ENCODE results near the gene LTBP3.
"Not testable (repeated sequence)": the region's sequence is repeated elsewhere in the genome, so short reads cannot be mapped to it uniquely, and the experiment has no call there.

Gene LTBP3

GRCh38 chr11:65535102-65535501 lies 23.1 kb downstream of the LTBP3 start:
- DNase-seq, result no peak

DNA sequence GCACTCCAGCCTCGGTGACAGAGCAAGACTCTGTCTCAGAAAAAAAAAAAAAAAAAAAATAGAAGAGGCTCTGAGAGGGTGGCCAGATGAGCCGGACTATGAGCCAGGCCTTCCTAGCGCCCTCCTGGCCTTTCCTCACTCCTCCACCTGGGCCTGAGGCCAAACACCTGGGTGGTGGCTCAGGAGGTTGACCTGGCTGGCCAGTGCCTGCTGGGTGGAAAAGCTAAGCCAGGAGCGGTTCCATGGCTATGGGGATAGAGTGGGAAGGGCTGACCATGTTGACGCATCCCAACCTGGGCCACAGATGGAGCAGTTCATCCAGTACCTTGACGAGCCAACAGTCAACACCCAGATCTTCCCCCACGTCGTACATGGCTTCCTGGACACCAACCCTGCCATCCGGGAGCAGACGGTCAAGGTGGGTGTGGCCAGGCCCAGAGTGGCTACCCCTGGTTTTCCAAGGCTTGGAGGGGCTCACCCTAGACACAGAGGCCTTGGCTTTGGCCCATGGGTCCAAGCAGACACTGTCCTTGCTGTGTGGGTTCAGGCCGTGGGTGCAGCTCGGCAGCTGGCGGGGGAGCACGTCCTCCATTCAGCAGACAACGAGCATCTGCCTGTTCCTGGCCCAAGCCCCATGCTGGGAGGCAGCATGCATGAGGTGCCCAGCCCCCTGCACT lies 25.6 kb downstream of the LTBP3 start:
- DNase-seq, result no peak

GRCh38 chr11:65530157-65530496 lies 28.0 kb downstream of the LTBP3 start:
- no peak for DNase-seq

DNA sequence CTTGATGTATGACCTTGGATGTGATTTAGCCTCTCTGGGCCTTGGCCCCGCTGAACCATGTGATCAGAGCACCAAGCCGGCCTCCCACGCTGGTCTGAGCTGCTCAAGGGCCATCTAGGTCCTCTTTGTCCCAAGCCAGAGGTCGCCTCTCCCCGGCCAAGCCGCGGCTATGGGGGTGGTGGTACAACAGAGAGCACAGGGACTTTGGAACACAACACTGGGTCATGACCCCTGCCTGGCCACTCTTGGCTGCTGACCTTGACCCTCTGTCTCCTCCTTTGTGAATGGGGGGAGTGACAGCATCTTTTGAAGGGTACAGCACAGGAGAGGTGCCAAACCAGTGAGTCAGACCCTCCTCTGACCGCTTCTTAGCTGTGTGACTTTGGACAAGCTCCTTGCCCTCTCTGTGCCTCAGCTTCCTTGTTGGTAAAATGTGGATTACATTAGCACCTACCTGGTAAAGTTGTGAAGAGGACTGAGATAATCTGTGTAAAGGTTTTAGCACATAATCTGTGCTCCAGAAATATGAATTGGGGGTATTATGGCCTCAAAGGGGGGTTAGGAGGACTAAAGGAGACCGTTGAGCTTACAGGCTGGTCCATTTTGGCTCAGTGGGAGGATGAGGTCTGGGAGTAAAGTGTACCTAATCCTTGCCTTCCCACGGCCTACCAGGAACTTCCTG lies 28.5 kb downstream of the LTBP3 start:
- no peak for DNase-seq

DNA sequence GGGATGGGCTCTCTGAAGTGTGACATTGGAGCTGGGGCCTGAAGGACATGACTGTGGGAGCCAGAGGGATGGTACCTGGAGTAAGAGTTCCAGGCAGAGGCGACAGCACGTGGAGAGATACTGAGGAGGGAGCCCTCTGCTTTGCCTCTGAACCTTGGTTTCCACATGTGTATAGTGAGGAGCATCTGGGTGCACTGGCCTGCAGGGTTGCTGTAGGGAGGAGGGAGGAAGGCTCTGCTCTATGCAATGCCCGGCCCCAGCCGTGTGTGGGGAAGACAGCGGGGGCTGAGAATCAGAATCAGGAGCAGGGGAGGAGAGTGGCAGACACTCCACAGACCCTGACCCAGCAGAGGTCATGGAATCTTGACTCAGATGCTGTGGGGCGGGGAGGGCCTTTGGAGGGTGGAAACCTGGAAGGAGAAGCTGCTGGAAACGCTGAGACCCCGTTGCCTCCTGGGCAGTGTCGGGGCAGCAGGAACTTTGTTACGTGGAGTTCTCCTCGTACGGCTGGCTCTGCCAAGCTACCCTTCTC lies 29.3 kb downstream of the LTBP3 start:
- no peak for DNase-seq

DNA sequence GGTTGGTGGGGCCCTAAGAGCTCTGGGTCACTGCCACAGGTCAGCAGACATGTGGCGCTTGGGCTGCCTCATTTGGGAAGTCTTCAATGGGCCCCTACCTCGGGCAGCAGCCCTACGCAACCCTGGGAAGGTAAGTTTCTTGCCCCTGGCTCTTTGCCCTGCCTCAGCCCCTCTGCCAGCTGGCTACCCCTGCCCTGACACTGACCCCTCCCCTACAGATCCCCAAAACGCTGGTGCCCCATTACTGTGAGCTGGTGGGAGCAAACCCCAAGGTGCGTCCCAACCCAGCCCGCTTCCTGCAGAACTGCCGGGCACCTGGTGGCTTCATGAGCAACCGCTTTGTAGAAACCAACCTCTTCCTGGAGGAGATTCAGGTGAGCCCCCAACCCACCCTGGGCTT lies 31.4 kb downstream of the LTBP3 start:
- DNase-seq, result no peak

GRCh38 chr11:65525546-65526480 lies 32.3 kb downstream of the LTBP3 start:
- DNase-seq, result no peak

- peak; percentile 71 for DNase-seq
Measured at GRCh38 chr11:65524741-65525545, 33.2 kb downstream of the LTBP3 start, which contains the start of gene SCYL1. Gene SCYL1, plus strand, starts transcription at chr11:65525083. Its CDS starts 71 bp downstream, at chr11:65525154.

DNA sequence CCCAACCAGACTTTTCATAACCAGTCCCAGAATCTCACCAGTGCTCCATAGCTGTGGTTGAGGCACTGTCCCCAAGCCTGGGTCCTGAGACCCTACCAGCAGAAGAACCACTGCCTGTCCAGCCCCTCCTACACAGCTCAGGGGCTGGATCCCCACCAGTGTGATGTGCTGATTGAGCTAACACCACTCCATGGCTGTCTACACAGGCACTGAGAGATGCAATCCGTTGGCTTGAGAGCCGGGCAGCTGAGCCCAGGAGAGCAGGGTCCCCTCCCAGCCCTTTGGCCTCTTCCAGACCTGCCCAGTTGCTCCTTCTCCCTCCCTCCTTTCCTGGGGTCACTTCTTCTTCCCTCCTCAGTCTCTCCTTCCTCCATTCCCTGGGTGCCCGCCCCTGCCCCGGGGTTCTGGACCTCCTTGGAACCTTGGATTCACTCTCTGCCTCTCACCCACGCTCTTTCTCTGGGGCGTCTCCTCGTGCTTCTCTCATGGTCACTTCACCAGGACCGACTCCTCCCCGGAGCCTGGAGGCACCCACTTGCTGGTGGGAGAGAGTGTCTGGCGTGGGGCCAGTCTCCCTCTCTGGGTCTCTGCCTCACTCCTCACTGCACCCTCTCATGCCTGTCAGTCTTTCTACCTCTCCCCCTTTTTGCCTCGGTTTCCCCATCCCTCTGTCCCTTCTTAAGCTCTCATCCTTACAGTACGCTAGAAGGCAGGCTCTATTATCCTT lies 34.0 kb downstream of the LTBP3 start:
- no peak for DNase-seq

- DNase-seq, result not testable (repeated sequence)
Measured at GRCh38 chr11:65523631-65523968, 34.6 kb downstream of the LTBP3 start.

DNA sequence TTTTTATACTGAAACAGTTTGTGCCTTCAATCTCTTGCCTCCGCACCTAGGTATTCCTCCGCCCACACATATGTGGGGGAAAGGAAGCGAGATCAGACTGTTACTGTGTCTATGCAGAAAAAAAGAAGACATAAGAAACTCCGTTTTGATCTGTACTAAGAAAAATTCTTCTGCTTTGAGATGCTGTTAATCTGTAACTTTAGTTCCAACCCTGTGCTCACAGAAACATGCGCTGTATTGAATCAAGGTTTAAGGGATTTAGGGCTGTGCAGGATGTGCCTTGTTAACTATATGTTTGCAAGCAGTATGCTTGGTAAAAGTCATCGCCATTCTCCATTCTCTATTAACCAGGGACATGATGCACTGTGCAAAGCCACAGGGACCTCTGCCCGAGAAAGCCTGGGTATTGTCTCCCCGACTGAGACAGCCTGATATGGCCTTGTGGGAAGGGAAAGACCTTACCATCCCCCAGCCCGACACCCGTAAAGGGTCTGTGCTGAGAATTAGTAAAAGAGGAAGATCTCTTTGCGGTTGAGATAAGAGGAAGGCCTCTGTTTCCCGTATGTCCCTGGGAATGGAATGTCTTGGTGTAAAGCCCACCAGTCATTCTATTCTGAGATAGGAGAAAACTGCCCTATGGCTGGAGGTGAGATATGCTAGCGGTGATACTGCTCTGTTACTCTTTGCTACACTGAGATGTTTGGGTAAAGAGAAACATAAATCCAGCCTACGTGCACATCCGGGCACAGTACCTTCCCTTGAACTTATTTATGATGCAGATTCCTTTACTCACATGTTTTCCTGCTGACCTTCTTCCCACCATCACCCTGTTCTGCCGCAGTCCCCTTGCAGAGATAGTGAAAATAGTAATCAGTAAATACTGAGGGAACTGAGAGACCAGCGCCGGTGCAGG lies 35.2 kb downstream of the LTBP3 start:
- DNase-seq, result peak; percentile 43

DNA sequence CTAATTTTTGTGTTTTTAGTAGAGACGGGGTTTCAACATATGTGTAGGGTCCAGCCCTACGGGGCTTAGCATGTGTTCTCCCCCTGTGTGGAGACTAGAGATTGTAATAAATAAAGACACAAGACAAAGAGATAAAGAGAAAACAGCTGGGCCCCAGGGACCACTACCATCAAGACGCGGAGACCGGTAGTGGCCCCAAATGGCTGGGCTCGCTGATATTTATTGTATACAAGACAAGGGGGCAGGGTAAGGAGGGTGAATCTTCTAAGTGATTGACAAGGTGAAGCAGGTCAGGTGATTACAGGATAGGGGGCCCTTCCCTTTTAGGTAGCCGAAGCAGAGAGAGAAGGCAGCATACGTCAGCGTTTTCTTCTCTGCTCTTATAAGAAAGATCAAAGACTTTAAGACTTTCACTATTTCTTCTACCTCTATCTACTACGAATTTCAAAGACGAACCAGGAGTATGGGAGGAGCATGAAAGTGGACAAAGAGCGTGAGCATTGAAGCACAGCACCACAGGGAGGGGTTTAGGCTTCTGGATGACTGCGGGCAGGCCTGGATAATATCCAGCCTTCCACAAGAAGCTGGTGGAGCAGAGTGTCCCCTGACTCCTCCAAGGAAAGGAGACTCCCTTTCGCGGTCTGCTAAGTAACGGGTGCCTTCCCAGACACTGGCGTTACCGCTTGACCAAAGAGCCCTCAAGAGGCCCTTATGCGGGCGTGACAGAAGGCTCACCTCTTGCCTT lies 36.2 kb downstream of the LTBP3 start:
- not testable (repeated sequence) for DNase-seq

- not testable (repeated sequence) for DNase-seq
Measured at GRCh38 chr11:65518941-65519549, 39.1 kb downstream of the LTBP3 start.

- DNase-seq, result no peak
Measured at GRCh38 chr11:65516135-65516968, 41.8 kb downstream of the LTBP3 start.

GRCh38 chr11:65512311-65512710 lies 45.8 kb downstream of the LTBP3 start:
- DNase-seq, result not testable (repeated sequence)

GRCh38 chr11:65506772-65507505 lies 51.2 kb downstream of the LTBP3 start:
- no peak for DNase-seq

DNA sequence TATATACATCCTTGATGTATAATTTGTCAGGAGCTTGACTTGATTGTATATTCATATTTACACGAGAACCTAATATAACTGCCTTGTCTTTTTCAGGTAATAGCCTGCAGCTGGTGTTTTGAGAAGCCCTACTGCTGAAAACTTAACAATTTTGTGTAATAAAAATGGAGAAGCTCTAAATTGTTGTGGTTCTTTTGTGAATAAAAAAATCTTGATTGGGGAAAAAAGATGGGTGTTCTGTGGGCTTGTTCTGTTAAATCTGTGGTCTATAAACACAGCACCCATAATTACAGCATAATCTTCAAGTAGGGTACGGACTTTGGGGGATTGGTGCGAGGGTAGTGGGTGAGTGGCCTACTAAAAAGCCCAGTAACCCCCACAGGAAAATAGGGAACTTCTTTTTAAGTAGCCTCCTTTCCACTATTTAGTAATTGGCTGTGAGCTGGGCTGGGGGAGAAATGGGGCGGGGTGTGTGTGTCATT lies 51.8 kb downstream of the LTBP3 start:
- DNase-seq, result no peak
